ENCODE data around the gene MYOC.
"Not testable (repeated sequence)": the region's sequence is repeated elsewhere in the genome, so short reads cannot be mapped to it uniquely, and the experiment has no call there.

Gene MYOC

DNA sequence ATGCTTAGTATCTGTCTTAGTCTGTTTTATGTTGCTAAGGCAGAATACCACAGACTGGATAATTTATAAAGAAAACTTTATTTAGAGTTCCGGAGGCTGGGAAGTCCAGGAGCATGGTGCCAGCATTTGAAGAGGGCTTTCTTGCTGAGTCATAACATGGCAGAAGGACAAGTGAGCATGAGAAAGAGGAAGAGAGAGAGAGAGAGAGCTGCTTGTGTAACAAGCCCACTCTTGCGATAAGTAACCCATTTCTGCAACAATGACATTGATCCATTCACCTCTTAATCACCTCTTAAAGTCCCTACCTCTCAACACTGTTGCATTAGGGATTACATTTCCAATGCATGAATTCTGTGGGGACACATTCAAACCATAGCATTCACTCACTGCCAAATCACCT lies 42.1 kb downstream of the MYOC start:
- 94 to 97% methylated on average over 2 of the region's 2 CpGs for WGBS, 2 experiments

GRCh38 chr1:171606402-171606941 lies 46.0 kb downstream of the MYOC start:
- H3K9me3 ChIP-seq (ENCODE audit: control insufficient read depth, low read length) = no peaks in the 10 kb centered on the region
- no peak overlapping the region for H3K4me3 ChIP-seq (ENCODE audit: insufficient read depth, low read depth, low read length)
- H3K27ac ChIP-seq (ENCODE audit: insufficient read depth, low read depth, low read length, poor library complexity, severe bottlenecking) = no peak overlapping the region
- H3K36me3 ChIP-seq (ENCODE audit: control insufficient read depth, insufficient read depth, low read length) = no peaks in the 10 kb centered on the region
- no peaks in the 10 kb centered on the region for H3K27me3 ChIP-seq (ENCODE audit: control insufficient read depth, insufficient read depth, low read length, poor library complexity, severe bottlenecking)
- 92 to 93% methylated on average over 10 of the region's 10 CpGs for WGBS, 2 experiments
- no peaks in the 10 kb centered on the region for H3K4me1 ChIP-seq (ENCODE audit: control insufficient read depth, insufficient read depth, low read length)

More for the DNA sequence above, 42.1 kb downstream of the MYOC start:
- Histone ChIP-seq H3K4me1 (ENCODE audit: control insufficient read depth, insufficient read depth, low read length) (no peaks in the 10 kb centered on the region), H3K27ac (ENCODE audit: insufficient read depth, low read depth, low read length, poor library complexity, severe bottlenecking) (no peak overlapping the region), H3K36me3 (ENCODE audit: control insufficient read depth, insufficient read depth, low read length) (no peaks in the 10 kb centered on the region), H3K4me3 (ENCODE audit: insufficient read depth, low read depth, low read length) (no peak overlapping the region), H3K9me3 (ENCODE audit: control insufficient read depth, low read length) (no peaks in the 10 kb centered on the region), H3K27me3 (ENCODE audit: control insufficient read depth, insufficient read depth, low read length, poor library complexity, severe bottlenecking) (no peaks in the 10 kb centered on the region)

DNA sequence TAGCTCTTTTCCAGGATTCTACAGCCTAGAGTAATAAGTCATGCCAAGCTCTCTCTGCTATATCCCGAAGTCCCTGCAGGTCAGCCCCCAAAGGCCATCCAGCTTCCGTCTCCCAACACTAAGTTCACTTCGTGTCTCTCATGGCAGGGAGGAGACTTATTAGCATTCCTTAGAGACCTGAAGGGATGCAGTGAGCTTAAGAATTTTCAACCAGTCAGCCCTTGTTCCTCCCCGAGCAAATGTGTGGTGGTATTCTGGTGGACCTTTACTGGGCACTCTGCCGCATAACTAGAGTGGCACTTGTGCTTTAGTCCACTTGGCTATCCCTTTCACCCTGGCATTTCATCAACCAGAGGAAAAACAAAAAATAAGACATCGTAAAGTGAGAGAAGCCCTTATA lies 49.4 kb downstream of the MYOC start:
- not testable (repeated sequence) for H3K36me3 ChIP-seq (ENCODE audit: control insufficient read depth, insufficient read depth, low read length); H3K4me1 ChIP-seq (ENCODE audit: control insufficient read depth, insufficient read depth, low read length); H3K27ac ChIP-seq (ENCODE audit: insufficient read depth, low read depth, low read length, poor library complexity, severe bottlenecking); H3K27me3 ChIP-seq (ENCODE audit: control insufficient read depth, insufficient read depth, low read length, poor library complexity, severe bottlenecking); H3K4me3 ChIP-seq (ENCODE audit: insufficient read depth, low read depth, low read length); H3K9me3 ChIP-seq (ENCODE audit: control insufficient read depth, low read length)
- 56 to 60% methylated on average over 6 of the region's 6 CpGs for WGBS, 2 experiments

- no peaks in the 10 kb centered on the region for H3K4me1 ChIP-seq (ENCODE audit: control insufficient read depth, insufficient read depth, low read length)
- 87 to 91% methylated on average over 13 of the region's 13 CpGs for WGBS, 2 experiments
Observed at GRCh38 chr1:171600862-171601261, 51.6 kb downstream of the MYOC start.

GRCh38 chr1:171600310-171600709 lies 52.2 kb downstream of the MYOC start:
- H3K9me3 ChIP-seq (ENCODE audit: control insufficient read depth, low read length); H3K27ac ChIP-seq (ENCODE audit: insufficient read depth, low read depth, low read length, poor library complexity, severe bottlenecking); H3K4me1 ChIP-seq (ENCODE audit: control insufficient read depth, insufficient read depth, low read length); H3K36me3 ChIP-seq (ENCODE audit: control insufficient read depth, insufficient read depth, low read length); H3K27me3 ChIP-seq (ENCODE audit: control insufficient read depth, insufficient read depth, low read length, poor library complexity, severe bottlenecking); H3K4me3 ChIP-seq (ENCODE audit: insufficient read depth, low read depth, low read length): not testable (repeated sequence)
- 100% methylated on average over 2 of the region's 2 CpGs for WGBS, 2 experiments

More at GRCh38 chr1:171600862-171601261, 51.6 kb downstream of the MYOC start:
- Histone ChIP-seq H3K9me3 (ENCODE audit: control insufficient read depth, low read length) (no peaks in the 10 kb centered on the region), H3K4me3 (ENCODE audit: insufficient read depth, low read depth, low read length) (no peak overlapping the region), H3K27me3 (ENCODE audit: control insufficient read depth, insufficient read depth, low read length, poor library complexity, severe bottlenecking) (no peaks in the 10 kb centered on the region), H3K27ac (ENCODE audit: insufficient read depth, low read depth, low read length, poor library complexity, severe bottlenecking) (no peak overlapping the region), H3K36me3 (ENCODE audit: control insufficient read depth, insufficient read depth, low read length) (no peaks in the 10 kb centered on the region)

DNA sequence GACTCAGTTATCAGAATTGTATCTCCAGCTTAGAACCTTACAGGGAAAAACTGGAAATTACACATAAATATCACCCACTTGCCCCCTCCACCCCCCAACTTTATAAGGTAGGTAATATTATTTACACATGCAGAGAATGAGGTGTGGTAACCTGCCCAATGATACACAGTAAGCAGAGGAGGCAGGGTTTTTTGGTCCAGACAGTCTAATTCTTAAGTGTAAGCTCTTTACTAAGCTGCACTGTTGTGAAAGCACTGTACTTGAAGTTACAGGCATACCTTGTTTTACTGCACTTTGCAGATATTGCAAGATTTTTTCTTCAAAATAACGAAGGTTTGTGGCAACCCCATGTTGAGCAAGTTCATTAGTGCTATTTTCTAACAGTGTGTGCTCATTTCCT lies 55.3 kb downstream of the MYOC start:
- peaks cover 3% of the 10 kb centered on the region for H3K36me3 ChIP-seq (ENCODE audit: control insufficient read depth, insufficient read depth, low read length)
- WGBS, 2 experiments = 90 to 94% methylated on average over 1 of the region's 1 CpG
- H3K27me3 ChIP-seq (ENCODE audit: control insufficient read depth, insufficient read depth, low read length, poor library complexity, severe bottlenecking) = no peaks in the 10 kb centered on the region
- H3K4me3 ChIP-seq (ENCODE audit: insufficient read depth, low read depth, low read length) = no peak overlapping the region
- no peaks in the 10 kb centered on the region for H3K4me1 ChIP-seq (ENCODE audit: control insufficient read depth, insufficient read depth, low read length)
- no peak overlapping the region for H3K27ac ChIP-seq (ENCODE audit: insufficient read depth, low read depth, low read length, poor library complexity, severe bottlenecking)
- no peaks in the 10 kb centered on the region for H3K9me3 ChIP-seq (ENCODE audit: control insufficient read depth, low read length)

DNA sequence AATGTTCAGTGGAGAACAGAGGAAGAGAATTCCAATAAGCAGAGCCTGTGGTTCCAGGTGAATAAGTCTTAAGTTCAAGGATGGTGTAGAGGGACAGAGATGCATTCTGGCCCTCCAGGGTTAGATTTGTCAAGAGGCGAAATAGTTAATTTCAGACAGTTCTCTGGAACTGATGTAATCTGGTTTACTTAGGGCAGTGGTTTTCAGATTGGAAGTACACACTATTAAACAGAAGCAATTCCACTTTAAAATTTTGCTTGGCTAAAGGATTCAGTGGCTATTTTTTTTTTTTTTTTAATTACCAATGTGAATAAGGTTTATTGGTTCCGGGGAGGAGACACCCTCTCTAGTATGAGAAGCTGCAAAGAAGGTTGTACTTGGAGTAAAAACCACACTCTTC lies 55.8 kb downstream of the MYOC start:
- Histone ChIP-seq H3K27ac (ENCODE audit: insufficient read depth, low read depth, low read length, poor library complexity, severe bottlenecking) (no peak overlapping the region), H3K36me3 (ENCODE audit: control insufficient read depth, insufficient read depth, low read length) (peaks cover 6% of the 10 kb centered on the region), H3K4me1 (ENCODE audit: control insufficient read depth, insufficient read depth, low read length) (no peaks in the 10 kb centered on the region), H3K9me3 (ENCODE audit: control insufficient read depth, low read length) (no peaks in the 10 kb centered on the region), H3K27me3 (ENCODE audit: control insufficient read depth, insufficient read depth, low read length, poor library complexity, severe bottlenecking) (no peaks in the 10 kb centered on the region), H3K4me3 (ENCODE audit: insufficient read depth, low read depth, low read length) (no peak overlapping the region)
- WGBS, 2 experiments = 86 to 96% methylated on average over 2 of the region's 2 CpGs

DNA sequence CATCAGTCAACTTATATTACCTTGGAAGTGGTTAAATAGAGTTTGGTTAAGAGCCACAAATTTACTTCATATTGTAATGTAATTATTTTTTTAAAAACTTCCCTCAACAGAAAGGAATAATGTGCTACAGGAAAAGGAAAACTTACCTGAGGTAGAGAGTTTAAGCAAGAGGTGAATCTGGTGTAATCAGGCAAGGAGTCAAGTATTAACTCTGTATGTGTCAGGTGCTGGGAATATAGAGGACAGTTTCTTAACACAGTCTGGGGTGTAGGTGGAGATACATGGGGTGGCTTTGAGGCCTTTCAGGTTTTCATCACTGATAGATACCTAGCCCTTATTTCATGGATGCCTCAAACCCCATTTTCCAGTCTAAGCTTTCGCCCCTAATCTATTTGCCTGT lies 56.4 kb downstream of the MYOC start:
- no peaks in the 10 kb centered on the region for H3K4me1 ChIP-seq (ENCODE audit: control insufficient read depth, insufficient read depth, low read length)
- peaks cover 6% of the 10 kb centered on the region for H3K36me3 ChIP-seq (ENCODE audit: control insufficient read depth, insufficient read depth, low read length)
- H3K4me3 ChIP-seq (ENCODE audit: insufficient read depth, low read depth, low read length) = no peak overlapping the region
- H3K9me3 ChIP-seq (ENCODE audit: control insufficient read depth, low read length) = no peaks in the 10 kb centered on the region
- H3K27me3 ChIP-seq (ENCODE audit: control insufficient read depth, insufficient read depth, low read length, poor library complexity, severe bottlenecking) = no peaks in the 10 kb centered on the region
- H3K27ac ChIP-seq (ENCODE audit: insufficient read depth, low read depth, low read length, poor library complexity, severe bottlenecking) = no peak overlapping the region
- WGBS, 2 experiments = 100% methylated on average over 1 of the region's 1 CpG

- Histone ChIP-seq H3K27me3 (ENCODE audit: control insufficient read depth, insufficient read depth, low read length, poor library complexity, severe bottlenecking) (no peaks in the 10 kb centered on the region), H3K36me3 (ENCODE audit: control insufficient read depth, insufficient read depth, low read length) (peaks cover 6% of the 10 kb centered on the region), H3K9me3 (ENCODE audit: control insufficient read depth, low read length) (no peaks in the 10 kb centered on the region), H3K4me1 (ENCODE audit: control insufficient read depth, insufficient read depth, low read length) (no peaks in the 10 kb centered on the region), H3K4me3 (ENCODE audit: insufficient read depth, low read depth, low read length) (no peak overlapping the region), H3K27ac (ENCODE audit: insufficient read depth, low read depth, low read length, poor library complexity, severe bottlenecking) (no peak overlapping the region)
- 96 to 100% methylated on average over 1 of the region's 1 CpG for WGBS, 2 experiments
Observed at GRCh38 chr1:171595324-171595723, 57.2 kb downstream of the MYOC start.

DNA sequence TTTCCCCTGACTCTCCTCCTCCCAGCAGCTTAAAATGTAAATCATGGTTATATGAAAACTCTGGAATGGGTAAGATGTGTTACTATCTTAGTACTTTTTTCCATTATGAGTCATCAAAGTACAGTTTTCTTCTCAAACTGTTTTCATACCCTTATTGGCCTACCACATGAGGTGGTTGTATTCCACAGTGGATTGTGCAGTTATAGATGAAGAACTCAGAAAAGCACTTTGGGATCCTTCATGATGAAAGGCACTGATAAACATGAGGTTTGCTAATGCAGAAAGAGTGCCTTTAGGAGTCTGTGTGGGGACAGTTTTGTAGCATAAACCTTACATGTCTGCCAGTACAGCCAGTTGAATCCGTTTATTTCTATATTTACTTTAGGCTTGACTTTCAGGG lies 62.5 kb downstream of the MYOC start:
- WGBS, 2 experiments = 100% methylated on average over 1 of the region's 1 CpG
- peaks cover 39% of the 10 kb centered on the region for H3K36me3 ChIP-seq (ENCODE audit: control insufficient read depth, insufficient read depth, low read length)

DNA sequence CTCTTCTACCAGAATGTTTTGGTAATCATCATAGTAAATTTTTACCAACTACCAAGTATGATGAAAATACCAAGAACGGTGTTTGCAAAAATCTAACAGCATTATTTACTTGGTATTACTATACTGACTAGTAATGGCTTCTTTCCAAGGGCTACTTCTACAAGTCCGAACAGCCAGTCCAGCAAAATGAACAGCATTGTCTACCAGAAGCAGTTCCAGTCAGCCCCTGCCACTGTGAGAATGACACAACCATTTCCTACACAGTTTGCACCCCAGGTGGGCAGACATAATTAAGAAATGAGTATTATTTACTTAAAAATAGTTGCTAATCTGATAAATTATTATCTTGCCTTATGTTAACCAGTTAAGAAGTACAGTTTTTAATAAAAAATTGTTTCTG lies 64.3 kb downstream of the MYOC start:
- H3K4me3 ChIP-seq (ENCODE audit: insufficient read depth, low read depth, low read length) = no peak overlapping the region
- H3K36me3 ChIP-seq (ENCODE audit: control insufficient read depth, insufficient read depth, low read length) = peaks cover 53% of the 10 kb centered on the region
- H3K27me3 ChIP-seq (ENCODE audit: control insufficient read depth, insufficient read depth, low read length, poor library complexity, severe bottlenecking) = no peaks in the 10 kb centered on the region
- 88 to 100% methylated on average over 1 to 2 of the region's 2 CpGs for WGBS, 2 experiments
- no peaks in the 10 kb centered on the region for H3K4me1 ChIP-seq (ENCODE audit: control insufficient read depth, insufficient read depth, low read length)
- H3K9me3 ChIP-seq (ENCODE audit: control insufficient read depth, low read length) = no peaks in the 10 kb centered on the region
- H3K27ac ChIP-seq (ENCODE audit: insufficient read depth, low read depth, low read length, poor library complexity, severe bottlenecking) = no peak overlapping the region

More for the DNA sequence above, 62.5 kb downstream of the MYOC start:
- H3K27ac ChIP-seq (ENCODE audit: insufficient read depth, low read depth, low read length, poor library complexity, severe bottlenecking) = no peak overlapping the region
- no peaks in the 10 kb centered on the region for H3K9me3 ChIP-seq (ENCODE audit: control insufficient read depth, low read length)
- H3K4me3 ChIP-seq (ENCODE audit: insufficient read depth, low read depth, low read length) = no peak overlapping the region
- H3K27me3 ChIP-seq (ENCODE audit: control insufficient read depth, insufficient read depth, low read length, poor library complexity, severe bottlenecking) = no peaks in the 10 kb centered on the region
- no peaks in the 10 kb centered on the region for H3K4me1 ChIP-seq (ENCODE audit: control insufficient read depth, insufficient read depth, low read length)

All from ectodermal cell (in vitro differentiated cells).